Measurements from ENCODE around the gene PCBP4. TPM values are rescaled to one million over a fixed set of nuclear protein-coding genes. Genes with fewer than 3 reads are reported as not detected.

The PCBP4 gene
- total RNA-seq, 2 donors from 2014 or later = 16.6 to 24.7 TPM

- ATAC-seq (no peak), DNase-seq (peak in 1 of 4 donors; percentile 15)
- Histone ChIP-seq H3K4me3 (no peak overlapping the region), H3K4me1 (peaks cover 25% of the 10 kb centered on the region), H3K27ac (no peak overlapping the region), H3K9me3 (no peaks in the 10 kb centered on the region), H3K27me3 (no peaks in the 10 kb centered on the region), H3K36me3 (replicated peaks in 1 of 2; ENCODE audit: insufficient read depth in 1 of 2, low read depth in 2 of 2) (no peaks in the 10 kb centered on the region)
- intact Hi-C loops (cut with DNase I) = loop anchor here (10.0 kb wide), 1 partner anchor 50 kb away; the partner anchor contains the start of gene RPL29
- WGBS, 2 donors = 74 to 89% methylated on average over 13 to 18 of the region's 18 CpGs
- TF ChIP-seq POLR2A (IDR thresholded peaks at IDR 0.05) (no peak), CTCF (IDR thresholded peaks at IDR 0.05) (no peak)
Measured at GRCh38 chr3:51945031-51945840, 22.0 kb downstream of the PCBP4 start.

GRCh38 chr3:51944451-51945021 is 22.7 kb downstream of the PCBP4 start:
- TF ChIP-seq CTCF (IDR thresholded peaks at IDR 0.05) (no peak), POLR2A (IDR thresholded peaks at IDR 0.05) (no peak)
- no peak for ATAC-seq
- Histone ChIP-seq H3K27ac (no peak overlapping the region), H3K27me3 (no peaks in the 10 kb centered on the region), H3K36me3 (replicated peaks in 1 of 2; ENCODE audit: insufficient read depth in 1 of 2, low read depth in 2 of 2) (no peaks in the 10 kb centered on the region), H3K4me3 (no peak overlapping the region), H3K4me1 (peaks cover 30% of the 10 kb centered on the region), H3K9me3 (no peaks in the 10 kb centered on the region)
- intact Hi-C loops (cut with DNase I) = loop anchor here (10.0 kb wide), 1 partner anchor 50 kb away; the partner anchor contains the start of gene RPL29
- 82 to 89% methylated on average over 6 to 11 of the region's 11 CpGs for WGBS, 2 donors
- DNase-seq = peak in 1 of 4 donors; percentile 7

- Histone ChIP-seq H3K36me3 (replicated peaks in 1 of 2; ENCODE audit: insufficient read depth in 1 of 2, low read depth in 2 of 2) (no peaks in the 10 kb centered on the region), H3K4me1 (peaks cover 30% of the 10 kb centered on the region), H3K9me3 (no peaks in the 10 kb centered on the region), H3K4me3 (no peak overlapping the region), H3K27ac (no peak overlapping the region), H3K27me3 (no peaks in the 10 kb centered on the region)
- ATAC-seq (no peak), DNase-seq (peak in 2 of 4 donors; percentile 8 to 13)
- 88 to 92% methylated on average over 12 to 19 of the region's 21 CpGs for WGBS, 2 donors
- intact Hi-C loops (cut with DNase I) = loop anchor here (10.0 kb wide), 1 partner anchor 51 kb away; the partner anchor contains the start of gene RPL29
- no peak for TF ChIP-seq POLR2A (IDR thresholded peaks at IDR 0.05)
- no peak for TF ChIP-seq CTCF (IDR thresholded peaks at IDR 0.05)
Measured at GRCh38 chr3:51943451-51944391, 23.5 kb downstream of the PCBP4 start.

GRCh38 chr3:51942603-51943450 is 24.4 kb downstream of the PCBP4 start:
- Histone ChIP-seq H3K4me1 (peaks cover 30% of the 10 kb centered on the region), H3K27ac (peak overlapping the region; percentile 71 to 86 (median 84)), H3K9me3 (no peaks in the 10 kb centered on the region), H3K4me3 (no peak overlapping the region), H3K36me3 (replicated peaks in 1 of 2; ENCODE audit: insufficient read depth in 1 of 2, low read depth in 2 of 2) (peaks cover 0 to under 1% of the 10 kb centered on the region in 2 donors), H3K27me3 (no peaks in the 10 kb centered on the region)
- intact Hi-C loops (cut with DNase I) = loop anchor here (10.0 kb wide), 1 partner anchor 52 kb away; the partner anchor contains the start of gene RPL29
- DNase-seq (peak; percentile 34 to 51 (median 44)), ATAC-seq (no peak)
- 45 to 46% methylated on average over 14 to 16 of the region's 17 CpGs for WGBS, 2 donors
- TF ChIP-seq POLR2A (IDR thresholded peaks at IDR 0.05) (peak in 1 of 3 donors; percentile 4), CTCF (IDR thresholded peaks at IDR 0.05) (no peak)

All from body of pancreas (tissue), 4 donors.